Endodermal cell (in vitro differentiated cells): ENCODE data around the gene LEP. TPM values are rescaled to one million over a fixed set of nuclear protein-coding genes. Genes with fewer than 3 reads are reported as not detected.

Experiments used
- DNase-seq: peaks from one replicate; pipeline ENCODE4 v3.0.0-alpha.2; 2017
- H3K27ac ChIP-seq: 2 replicates; pipeline ENCODE4 v1.5.1; 2013; ENCODE audit warnings: mild to moderate bottlenecking, low read depth, low read length, moderate library complexity
- H3K27me3 ChIP-seq: 2 replicates; pipeline ENCODE4 v1.6.1; 2013; ENCODE audit warnings: mild to moderate bottlenecking, low read length, moderate library complexity; ENCODE audit not compliant: insufficient read depth, control insufficient read depth, poor library complexity, severe bottlenecking
- H3K36me3 ChIP-seq: 2 replicates; pipeline ENCODE4 v1.7.0; 2013; ENCODE audit warnings: mild to moderate bottlenecking, low read length, moderate library complexity; ENCODE audit not compliant: control insufficient read depth, insufficient read depth
- H3K4me1 ChIP-seq: one replicate; pipeline ENCODE4 v1.7.0; 2013; ENCODE audit warnings: low read length; ENCODE audit not compliant: control insufficient read depth, insufficient read depth
- H3K4me3 ChIP-seq: 2 replicates; pipeline ENCODE4 v1.5.1; 2013; ENCODE audit warnings: mild to moderate bottlenecking, low read length, moderate library complexity
- H3K9ac ChIP-seq: 2 replicates; pipeline ENCODE4 v1.6.1; 2013; ENCODE audit warnings: mild to moderate bottlenecking, low read length, moderate library complexity; ENCODE audit not compliant: poor library complexity, severe bottlenecking; ENCODE audit errors: extremely low read depth
- H3K9me3 ChIP-seq: 2 replicates; pipeline ENCODE4 v1.6.1; 2013; ENCODE audit warnings: mild to moderate bottlenecking, low read length, moderate library complexity; ENCODE audit not compliant: control insufficient read depth
- H3K27ac Mint-ChIP-seq: 2 replicates; pipeline ENCODE4 v1.8.0; 2020; ENCODE audit warnings: mixed read lengths
- H3K27me3 Mint-ChIP-seq: 2 replicates; pipeline ENCODE4 v1.8.0; 2021; ENCODE audit warnings: mild to moderate bottlenecking, mixed read lengths; ENCODE audit not compliant: insufficient read depth
- H3K36me3 Mint-ChIP-seq: 2 replicates; pipeline ENCODE4 v1.8.0; 2020; ENCODE audit warnings: low read depth, mixed read lengths
- H3K4me1 Mint-ChIP-seq: 2 replicates; pipeline ENCODE4 v1.8.0; 2020; ENCODE audit warnings: mixed read lengths
- H3K4me3 Mint-ChIP-seq: 2 replicates; pipeline ENCODE4 v1.8.0; 2020; ENCODE audit warnings: mild to moderate bottlenecking, moderate library complexity, mixed read lengths
- H3K9me3 Mint-ChIP-seq: 2 replicates; pipeline ENCODE4 v1.8.0; 2020; ENCODE audit warnings: mild to moderate bottlenecking, mixed read lengths
- WGBS, 2 experiments: methylation state at CpG; one replicate each; pipeline versions ENCODE4 v1.1.5 to v1.1.7; 2013; ENCODE audit warnings: missing lambda C conversion rate in 2 of 2, mixed read lengths in 1 of 2; ENCODE audit not compliant: insufficient coverage in 1 of 2, insufficient read length in 1 of 2; 5-methylcytosine and 5-hydroxymethylcytosine counted together
- long read RNA-seq, 4 experiments: library from polyadenylated mRNA in 2 of 4; library from RNA in 1 of 4; library from capped mRNA in 1 of 4; stranded (forward) in 3 of 4; unstranded in 1 of 4; transcript quantifications; one replicate each; pipeline ENCODE4 v2.0.0, GENCODE V29; 2020 to 2021; ENCODE audit warnings: inconsistent platforms in 1 of 4
- polyA plus RNA-seq, 2 experiments: library from polyadenylated mRNA; stranded (reverse); fragments of 50-300 nt; gene quantifications; one replicate each; pipeline ENCODE4 v1.2.3, GENCODE V29; 2013
- total RNA-seq, 2 donors: library from RNA; stranded (reverse); fragmentation: NEBNext Ultra II Directional in 1 of 2; extraction: Animal tissue kit (Norgen Biotek cat#: 25700) in 1 of 2; gene quantifications; 2 replicates in 1 of 2; 3 replicates in 1 of 2; pipeline ENCODE4 v1.2.1, GENCODE V29; 2021
- TF ChIP-seq, protein P1 (sequence below): fragments of 200-600 bp; sonication (generic); conservative IDR thresholded peaks from 2 replicates; pipeline ENCODE4 v1.5.0; 2021; ENCODE audit warnings: antibody characterized with exemption, mild to moderate bottlenecking

Gene LEP
- total RNA-seq, result not detected
- polyA plus RNA-seq (2013, experiment 1 of 2), result not detected
- polyA plus RNA-seq (2013, experiment 2 of 2), result not detected
- long read RNA-seq, experiment 1, result 0 reads
- long read RNA-seq, experiment 2, result 0 reads
- long read RNA-seq, experiment 3, result 0 reads
- long read RNA-seq, experiment 4, result 0 reads

DNA sequence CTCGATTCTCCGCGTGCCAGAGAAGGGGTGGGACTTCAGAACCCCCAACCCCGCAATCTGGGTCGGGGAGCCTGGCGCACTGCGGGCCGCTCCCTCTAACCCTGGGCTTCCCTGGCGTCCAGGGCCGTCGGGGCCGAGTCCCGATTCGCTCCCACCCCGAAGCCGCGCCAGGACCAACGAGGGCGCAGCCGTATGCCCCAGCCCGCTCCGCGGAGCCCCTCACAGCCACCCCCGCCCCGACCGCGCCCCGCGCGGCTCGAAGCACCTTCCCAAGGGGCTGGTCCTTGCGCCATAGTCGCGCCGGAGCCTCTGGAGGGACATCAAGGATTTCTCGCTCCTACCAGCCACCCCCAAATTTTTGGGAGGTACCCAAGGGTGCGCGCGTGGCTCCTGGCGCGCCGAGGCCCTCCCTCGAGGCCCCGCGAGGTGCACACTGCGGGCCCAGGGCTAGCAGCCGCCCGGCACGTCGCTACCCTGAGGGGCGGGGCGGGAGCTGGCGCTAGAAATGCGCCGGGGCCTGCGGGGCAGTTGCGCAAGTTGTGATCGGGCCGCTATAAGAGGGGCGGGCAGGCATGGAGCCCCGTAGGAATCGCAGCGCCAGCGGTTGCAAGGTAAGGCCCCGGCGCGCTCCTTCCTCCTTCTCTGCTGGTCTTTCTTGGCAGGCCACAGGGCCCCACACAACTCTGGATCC lies at the start of gene LEP:
Gene LEP (plus strand): TSS at position 583 of the 691 bp plus-strand sequence. CDS start 10,741 bp downstream, outside the sequence.
- no peaks in the 10 kb centered on the region for H3K27me3 ChIP-seq
- no peaks in the 10 kb centered on the region for H3K36me3 ChIP-seq
- WGBS, 2 experiments, result 94 to 96% methylated on average over 25 to 67 of the region's 67 CpGs
- H3K9me3 Mint-ChIP-seq, result peaks cover 33% of the 10 kb centered on the region
- no peaks in the 10 kb centered on the region for H3K4me1 ChIP-seq
- H3K4me1 Mint-ChIP-seq, result peaks cover 3% of the 10 kb centered on the region
- no peak within 1 kb of the TSS for H3K4me3 Mint-ChIP-seq
- H3K27ac Mint-ChIP-seq, result no peak within 1 kb of the TSS
- H3K36me3 Mint-ChIP-seq, result no peaks in the 10 kb centered on the region
- TF ChIP-seq, protein P1, sequence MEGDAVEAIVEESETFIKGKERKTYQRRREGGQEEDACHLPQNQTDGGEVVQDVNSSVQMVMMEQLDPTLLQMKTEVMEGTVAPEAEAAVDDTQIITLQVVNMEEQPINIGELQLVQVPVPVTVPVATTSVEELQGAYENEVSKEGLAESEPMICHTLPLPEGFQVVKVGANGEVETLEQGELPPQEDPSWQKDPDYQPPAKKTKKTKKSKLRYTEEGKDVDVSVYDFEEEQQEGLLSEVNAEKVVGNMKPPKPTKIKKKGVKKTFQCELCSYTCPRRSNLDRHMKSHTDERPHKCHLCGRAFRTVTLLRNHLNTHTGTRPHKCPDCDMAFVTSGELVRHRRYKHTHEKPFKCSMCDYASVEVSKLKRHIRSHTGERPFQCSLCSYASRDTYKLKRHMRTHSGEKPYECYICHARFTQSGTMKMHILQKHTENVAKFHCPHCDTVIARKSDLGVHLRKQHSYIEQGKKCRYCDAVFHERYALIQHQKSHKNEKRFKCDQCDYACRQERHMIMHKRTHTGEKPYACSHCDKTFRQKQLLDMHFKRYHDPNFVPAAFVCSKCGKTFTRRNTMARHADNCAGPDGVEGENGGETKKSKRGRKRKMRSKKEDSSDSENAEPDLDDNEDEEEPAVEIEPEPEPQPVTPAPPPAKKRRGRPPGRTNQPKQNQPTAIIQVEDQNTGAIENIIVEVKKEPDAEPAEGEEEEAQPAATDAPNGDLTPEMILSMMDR, result no peak
- no peak within 1 kb of the TSS for H3K27ac ChIP-seq
- H3K9me3 ChIP-seq, result peaks cover 34% of the 10 kb centered on the region
- no peak within 1 kb of the TSS for H3K9ac ChIP-seq
- no peak within 1 kb of the TSS for H3K4me3 ChIP-seq
- DNase-seq, result no peak
- H3K27me3 Mint-ChIP-seq, result peaks cover 30% of the 10 kb centered on the region

DNA sequence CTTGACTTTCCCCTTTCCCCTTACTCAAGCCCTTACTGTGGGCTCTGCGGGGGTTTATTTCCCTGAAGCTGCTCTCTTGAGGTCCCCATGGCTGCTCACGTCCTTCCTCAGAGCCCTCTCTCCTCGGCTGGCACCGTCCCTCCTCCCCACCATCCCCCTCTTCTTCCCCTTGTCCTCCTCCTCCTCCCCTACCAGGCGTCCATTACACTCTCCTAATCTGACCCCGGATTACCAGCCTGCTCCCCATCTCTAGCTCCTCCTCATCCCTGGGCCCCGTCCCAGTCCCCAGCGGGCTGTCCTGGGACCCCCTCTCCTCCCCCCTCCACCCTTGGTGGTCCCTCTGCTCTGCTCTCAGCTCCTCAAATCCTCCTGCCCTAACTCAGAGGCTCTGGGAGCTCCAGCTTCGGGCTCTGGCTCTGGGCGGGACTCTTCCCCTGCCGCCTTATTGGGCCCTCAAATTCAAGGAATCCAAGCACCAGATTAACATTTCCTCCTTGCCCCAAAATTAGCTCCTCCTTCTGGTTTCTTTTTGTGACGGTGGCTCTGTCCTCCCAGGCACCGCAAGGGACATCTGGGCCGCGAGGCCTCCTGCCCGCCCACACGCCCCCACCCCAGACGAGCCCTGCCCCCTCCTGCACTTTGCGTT lies 48.5 kb upstream of the LEP start:
- no peak overlapping the region for H3K4me3 ChIP-seq

GRCh38 chr7:128194533-128195282 lies 46.4 kb upstream of the LEP start:
- peaks cover 2% of the 10 kb centered on the region for H3K36me3 Mint-ChIP-seq
- Histone ChIP-seq H3K27ac (no peak overlapping the region), H3K4me1 (peaks cover 5% of the 10 kb centered on the region), H3K9ac (no peak overlapping the region), H3K27me3 (peaks cover 20% of the 10 kb centered on the region), H3K9me3 (peaks cover 32% of the 10 kb centered on the region), H3K36me3 (no peaks in the 10 kb centered on the region), H3K4me3 (no peak overlapping the region)
- WGBS, 2 experiments, result 71 to 90% methylated on average over 1 to 3 of the region's 3 CpGs
- H3K9me3 Mint-ChIP-seq, result peaks cover 29% of the 10 kb centered on the region
- no peak overlapping the region for H3K27ac Mint-ChIP-seq
- no peak overlapping the region for H3K4me3 Mint-ChIP-seq
- DNase-seq, result no peak
- H3K4me1 Mint-ChIP-seq, result peaks cover 19% of the 10 kb centered on the region
- H3K27me3 Mint-ChIP-seq, result peaks cover 56% of the 10 kb centered on the region
- TF ChIP-seq, protein P1, result no peak

More for the DNA sequence above, 48.5 kb upstream of the LEP start:
- peaks cover 32% of the 10 kb centered on the region for H3K9me3 ChIP-seq
- peaks cover 19% of the 10 kb centered on the region for H3K4me1 Mint-ChIP-seq
- H3K4me1 ChIP-seq, result peaks cover 5% of the 10 kb centered on the region
- no peak overlapping the region for H3K9ac ChIP-seq
- no peak overlapping the region for H3K27ac ChIP-seq
- no peak overlapping the region for H3K4me3 Mint-ChIP-seq
- H3K36me3 Mint-ChIP-seq, result peaks cover 2% of the 10 kb centered on the region
- DNase-seq, result no peak
- peaks cover 53% of the 10 kb centered on the region for H3K27me3 Mint-ChIP-seq
- no peaks in the 10 kb centered on the region for H3K36me3 ChIP-seq
- peaks cover under 1% of the 10 kb centered on the region for H3K27me3 ChIP-seq
- WGBS, 2 experiments, result 77 to 81% methylated on average over 11 to 18 of the region's 19 CpGs
- peaks cover 29% of the 10 kb centered on the region for H3K9me3 Mint-ChIP-seq
- no peak overlapping the region for H3K27ac Mint-ChIP-seq
- TF ChIP-seq, protein P1, result no peak
